K562 (cell line): ENCODE results near the gene BMP6. TPM values are rescaled to one million over a fixed set of nuclear protein-coding genes. Genes with fewer than 3 reads are reported as not detected.

Experiments
- ATAC-seq: fragments of 200-7000 bp; cut with Tn5 transposase; 3 replicates; pipeline ENCODE4 v1.9.1; 2020; ENCODE audit warnings: moderate library complexity
- BruUV-seq: library from RNA; stranded (reverse); fragments of 400-500 nt; replicated peaks from 2 replicates; lab custom pipeline; 2021; lab: Mats Ljungman, UMichigan
- CTCF ChIA-PET: fragments of 300-600 bp; formaldehyde crosslinking; extraction: SDS; loops from one replicate; lab custom pipeline; 2021; ENCODE audit warnings: low intra/inter-chr PET ratio; lab: Yijun Ruan, JAX
- POLR2A ChIA-PET: fragments of 300-600, 350-650 bp; sonication (Branson Sonifier 250); formaldehyde crosslinking; extraction: SDS; loops from one replicate; lab custom pipeline; 2021; ENCODE audit warnings: antibody characterized with exemption, inconsistent platforms; lab: Yijun Ruan, JAX
- DNase-seq, 4 experiments: peaks; one replicate each; pipeline versions ENCODE4 v3.0.0 to v3.0.0-alpha.2; 2011 to 2018; ENCODE audit warnings: low spot score in 3 of 4, mixed read lengths in 3 of 4; ENCODE audit errors: extremely low read depth in 1 of 4
- FAIRE-seq: peaks from 2 replicates; lab custom pipeline; 2011; peaks lifted over from hg19 to GRCh38; lab: Jason Lieb, UNC
- H2AFZ ChIP-seq: 2 replicates; pipeline ENCODE4 v1.6.0; 2011; ENCODE audit warnings: low read depth, low read length, control low read depth, inconsistent platforms
- H3K27ac ChIP-seq: fragments of 200-600 bp; 3 replicates; pipeline ENCODE4 v1.8.0; 2011; ENCODE audit warnings: low read depth, mild to moderate bottlenecking, control low read depth, inconsistent platforms, low read length, moderate library complexity, mixed read lengths; ENCODE audit errors: extremely low read depth
- H3K27me3 ChIP-seq, 2 experiments: fragments of 300-600 bp in 1 of 2; 2 replicates in 1 of 2; 3 replicates in 1 of 2; pipeline versions ENCODE4 v1.6.0 to v1.8.0; 2011; ENCODE audit warnings: inconsistent platforms in 2 of 2, low read length in 2 of 2, mild to moderate bottlenecking in 1 of 2, mixed read lengths in 1 of 2, moderate library complexity in 1 of 2; ENCODE audit not compliant: control insufficient read depth in 2 of 2, insufficient read depth in 2 of 2
- H3K36me3 ChIP-seq: fragments of 300-600 bp; 3 replicates; pipeline ENCODE4 v1.8.0; 2011; ENCODE audit warnings: mild to moderate bottlenecking, low read length, inconsistent platforms; ENCODE audit not compliant: control insufficient read depth, insufficient read depth
- H3K4me1 ChIP-seq, 2 experiments: fragments of 200-600 bp in 1 of 2; replicated peaks in 1 of 2; 2 replicates in 1 of 2; 3 replicates in 1 of 2; pipeline versions ENCODE4 v1.5.1 to v1.8.0; 2011; ENCODE audit warnings: inconsistent platforms in 2 of 2, low read length in 2 of 2, mild to moderate bottlenecking in 1 of 2, mixed read lengths in 1 of 2, moderate library complexity in 1 of 2; ENCODE audit not compliant: control insufficient read depth in 2 of 2, insufficient read depth in 2 of 2
- H3K4me2 ChIP-seq: 2 replicates; pipeline ENCODE4 v1.6.1; 2011; ENCODE audit warnings: low read length, control low read depth, inconsistent platforms, mixed read lengths; ENCODE audit not compliant: insufficient read depth
- H3K4me3 ChIP-seq: fragments of 200-600 bp; sonication (generic), shearing (Covaris generic); 2 replicates; pipeline ENCODE4 v1.5.1; 2016; ENCODE audit warnings: control low read depth, inconsistent platforms
- H3K79me2 ChIP-seq: fragments of 200-600 bp; 3 replicates; pipeline ENCODE4 v1.8.0; 2011; ENCODE audit warnings: low read length, inconsistent platforms; ENCODE audit not compliant: control insufficient read depth, insufficient read depth
- H3K9ac ChIP-seq, 2 experiments: 2 replicates each; pipeline versions ENCODE4 v1.6.0 to v1.6.1; 2011; ENCODE audit warnings: low read depth in 2 of 2, low read length in 2 of 2, control low read depth in 1 of 2, inconsistent platforms in 1 of 2, mild to moderate bottlenecking in 1 of 2, mixed read lengths in 1 of 2; ENCODE audit not compliant: insufficient read depth in 1 of 2
- H3K9me1 ChIP-seq: one replicate; pipeline ENCODE4 v1.6.0; 2011; ENCODE audit warnings: inconsistent platforms, mild to moderate bottlenecking, low read length, moderate library complexity; ENCODE audit not compliant: control insufficient read depth, insufficient read depth
- H3K9me3 ChIP-seq: replicated peaks from 2 replicates; pipeline ENCODE4 v1.5.1; 2011; ENCODE audit warnings: low read depth, low read length, inconsistent platforms; ENCODE audit not compliant: control insufficient read depth, insufficient read depth
- H4K20me1 ChIP-seq: replicated peaks from 2 replicates; pipeline ENCODE4 v1.6.1; 2011; ENCODE audit warnings: low read length, inconsistent platforms, mixed read lengths; ENCODE audit not compliant: control insufficient read depth, insufficient read depth
- CREBBP ChIP-seq: IDR thresholded peaks from one replicate; pipeline ENCODE4 v1.6.1; 2012; ENCODE audit warnings: low read depth, mild to moderate bottlenecking, control low read depth, inconsistent platforms, low read length
- DLX4 ChIP-seq: fragments of 250-450 bp; sonication (Bioruptor Pico); IDR thresholded peaks from 2 replicates; pipeline ENCODE4 v1.6.1; 2021; ENCODE audit warnings: mild to moderate bottlenecking
- EP300 ChIP-seq: IDR thresholded peaks from 2 replicates; pipeline ENCODE4 v1.6.1; 2012; ENCODE audit warnings: low read length, improper control_type of control experiment
- MEF2A ChIP-seq: IDR thresholded peaks from 2 replicates; pipeline ENCODE4 v1.6.1; 2011; ENCODE audit warnings: low read depth, mild to moderate bottlenecking, low read length, moderate library complexity; ENCODE audit not compliant: control insufficient read depth
- MEF2D ChIP-seq: conservative IDR thresholded peaks from 2 replicates; pipeline ENCODE4 v1.6.1; 2016; ENCODE audit warnings: low read depth, missing genetic modification characterization, missing compliant biosample characterization
- MITF ChIP-seq: IDR thresholded peaks from 2 replicates; pipeline ENCODE4 v1.6.1; 2014; ENCODE audit warnings: antibody characterized with exemption
- NR2F6 ChIP-seq: fragments of 450-650 bp; formaldehyde crosslinking; IDR thresholded peaks from 2 replicates; pipeline ENCODE4 v1.4.0; 2020; ENCODE audit warnings: mild to moderate bottlenecking
- PBX2 ChIP-seq, 2 experiments: IDR thresholded peaks in 1 of 2; conservative IDR thresholded peaks in 1 of 2; 2 replicates each; pipeline ENCODE4 v1.6.1; 2016; ENCODE audit warnings: low read depth in 2 of 2, mild to moderate bottlenecking in 1 of 2, missing compliant biosample characterization in 1 of 2, missing genetic modification characterization in 1 of 2, moderate library complexity in 1 of 2
- TCFL5 ChIP-seq: fragments of 250-450 bp; sonication (Bioruptor Pico); conservative IDR thresholded peaks from 2 replicates; pipeline ENCODE4 v1.6.1; 2021; ENCODE audit warnings: mild to moderate bottlenecking, moderate library complexity, matching md5 sums
- TRIM24 ChIP-seq, 2 experiments: fragments of 450-650 bp; IDR thresholded peaks; 2 replicates each; pipeline ENCODE4 v1.6.1; 2016
- ZFX ChIP-seq: sonication (generic); formaldehyde crosslinking; IDR thresholded peaks from 2 replicates; pipeline ENCODE4 v1.8.0; 2022; ENCODE audit warnings: mild to moderate bottlenecking, missing genetic modification reagents, moderate library complexity
- WGBS: fragments of 100-300 bp; shearing (Covaris generic); methylation state at CpG from one replicate; pipeline ENCODE4 v1.1.6; 2016; ENCODE audit warnings: low coverage, mixed read lengths; ENCODE audit not compliant: insufficient coverage; ENCODE audit errors: missing lambda C conversion rate; 5-methylcytosine and 5-hydroxymethylcytosine counted together
- in situ Hi-C: fragments of 300-500 bp; cut with MboI; formaldehyde crosslinking; loops from 4 replicates; pipeline ENCODE4 v1.15.0; 2018; ENCODE audit warnings: inconsistent platforms, mixed read lengths
- intact Hi-C: fragments of 100-400 bp; cut with micrococcal nuclease; formaldehyde crosslinking; loops from 2 replicates; pipeline ENCODE4 v1.14.2; 2022
- polyA plus RNA-seq, 8 experiments: library from polyadenylated mRNA; depleted of rRNA in 4 of 8; stranded (reverse) in 5 of 8; unstranded in 3 of 8; fragments of >200 nt; fragmentation: Nextera tagmentation in 2 of 8; fragmentation: Illumina TruSeq in 1 of 8; extraction: Ambion mirVana in 2 of 8; extraction: Trizol in 1 of 8; gene quantifications; 2 replicates each; pipeline versions ENCODE4 v1.2.1 to v1.2.3, GENCODE V29; 2011 to 2014; ENCODE audit warnings: inconsistent platforms in 1 of 8, missing spikeins in 1 of 8
- total RNA-seq, 7 experiments: library from RNA; depleted of rRNA in 6 of 7; stranded (reverse); fragments of >200 nt in 6 of 7; fragmentation: Illumina TruSeq in 2 of 7; extraction: Trizol in 2 of 7; gene quantifications; 2 replicates each; pipeline versions ENCODE4 v1.2.1 to v1.2.3, GENCODE V29; 2011 to 2021; ENCODE audit warnings: low replicate concordance in 1 of 7

BMP6 gene
- total and polyA plus RNA-seq, 9 of the 15 experiments (the other 6 are each of a cell fraction or from before 2014, with no cell fraction given), result 0.01 to 0.13 (median 0.06) TPM; not detected in 3

GRCh38 chr6:7859591-7859990, 133.7 kb downstream of the BMP6 start:
- Histone ChIP-seq H3K9me3 (no peaks in the 10 kb centered on the region; the same call in 1 of the 2 replicates), H3K9ac (no peak overlapping the region), H3K4me2 (no peak overlapping the region), H3K27me3 (peaks cover 53 to 76% of the 10 kb centered on the region in 2 experiments), H2AFZ (no peak overlapping the region), H3K79me2 (no peaks in the 10 kb centered on the region), H3K9me1 (no peaks in the 10 kb centered on the region), H3K4me3 (no peak overlapping the region), H4K20me1 (no peaks in the 10 kb centered on the region), H3K36me3 (no peaks in the 10 kb centered on the region)
- DNase-seq (no peak), FAIRE-seq (no peak), ATAC-seq (no peak)
- ChIA-PET CTCF (no interaction called here), POLR2A (interaction anchor here (1.2 to 1.6 kb wide), 3 partner anchors 11 to 19 kb away, joined by 3 to 4 read pairs (median 3); no protein-coding TSS in a partner anchor)
- WGBS, result 2% methylated on average over 6 of the region's 6 CpGs
- BruUV-seq, result no TSS peak
- in situ Hi-C loops, result no loop called here
- no peak for TF ChIP-seq DLX4 (CRISPR knock-in tag)
- TF ChIP-seq, all 486 proteins: peak for 0
- no peak overlapping the region for H3K27ac ChIP-seq
- intact Hi-C loops, result no loop called here
- no peaks in the 10 kb centered on the region; a peak in 1 of 5 replicates for H3K4me1 ChIP-seq

GRCh38 chr6:7865781-7866180, 139.9 kb downstream of the BMP6 start:
- H3K9ac ChIP-seq, result no peak overlapping the region
- H2AFZ ChIP-seq, result no peak overlapping the region
- ChIA-PET CTCF (no interaction called here), POLR2A (interaction anchor here (2.6 kb wide), 1 partner anchor 8 kb away, joined by 7 read pairs; no protein-coding TSS in a partner anchor)
- no peaks in the 10 kb centered on the region for H3K36me3 ChIP-seq
- 1% methylated on average over 6 of the region's 6 CpGs for WGBS
- no TSS peak for BruUV-seq
- no peak overlapping the region for H3K27ac ChIP-seq
- H3K4me1 ChIP-seq, result peaks cover 0 to 4% of the 10 kb centered on the region in 2 experiments; a peak in 2 of 5 replicates
- no peak for DNase-seq
- no peaks in the 10 kb centered on the region for H4K20me1 ChIP-seq
- no peaks in the 10 kb centered on the region for H3K9me1 ChIP-seq
- in situ Hi-C loops (no loop called here), intact Hi-C loops (no loop called here)
- no peak overlapping the region for H3K4me3 ChIP-seq
- ATAC-seq, result no peak
- no peak for FAIRE-seq
- H3K9me3 ChIP-seq, result no peaks in the 10 kb centered on the region
- H3K4me2 ChIP-seq, result no peak overlapping the region
- no peaks in the 10 kb centered on the region for H3K79me2 ChIP-seq
- H3K27me3 ChIP-seq, result peaks cover 58 to 74% of the 10 kb centered on the region in 2 experiments
- no peak for TF ChIP-seq PBX2 (CRISPR knock-in tag; IDR thresholded peaks at IDR 0.05; ENCODE audit: low read depth)
- TF ChIP-seq PBX2 (tag; conservative IDR thresholded peaks at IDR 0.05; ENCODE audit: low read depth), result peak; percentile 45
- no peak for TF ChIP-seq TCFL5
- TF ChIP-seq MITF, result no peak
- TF ChIP-seq MEF2A, result peak; percentile 27; the same call in 1 of the 2 replicates
- TF ChIP-seq MEF2D, result 0 out of 2 replicates have a peak, but pooled peaks have one; percentile 19
- TF ChIP-seq EP300, result no peak
- TF ChIP-seq CREBBP, result no peak
- no peak for TF ChIP-seq NR2F6 (CRISPR knock-in tag)
- no peak for TF ChIP-seq TRIM24 (IDR thresholded peaks at IDR 0.05)
- TF ChIP-seq ZFX (CRISPR knock-in tag), result no peak
